ENCODE measurements around the gene ELOVL5. TPM values are rescaled to one million over a fixed set of nuclear protein-coding genes. Genes with fewer than 3 reads are reported as not detected.

ELOVL5 gene
- total RNA-seq, 1 experiment from 2014 or later: 218 TPM

DNA sequence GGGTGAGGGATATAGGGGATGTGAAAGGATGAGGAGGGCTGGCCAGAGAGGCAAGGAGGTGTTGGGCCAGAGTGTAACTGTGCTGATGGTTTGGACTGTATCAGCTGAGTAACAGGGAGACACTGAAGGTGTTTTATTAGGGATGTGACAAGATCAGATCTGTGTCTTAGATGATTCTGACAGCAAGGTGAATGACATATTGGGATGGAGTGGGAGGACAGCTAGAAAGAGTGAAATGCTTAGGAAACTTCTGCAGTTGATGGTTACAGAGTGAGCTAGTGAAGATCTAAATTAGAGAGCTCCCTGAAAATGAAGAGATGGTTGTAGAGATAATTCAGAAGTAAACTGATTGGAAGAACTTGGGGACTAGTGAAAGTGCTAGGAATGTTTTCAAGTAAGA lies 47.2 kb upstream of the ELOVL5 start:
- Histone ChIP-seq H3K27ac (ENCODE audit: low read length) (no peak overlapping the region), H3K27me3 (ENCODE audit: control insufficient read depth, insufficient read depth, low read length) (no peaks in the 10 kb centered on the region), H3K36me3 (ENCODE audit: control insufficient read depth, insufficient read depth, low read length) (no peaks in the 10 kb centered on the region), H3K4me3 (ENCODE audit: low read depth in 2 of 2, low read length in 2 of 2) (no peak overlapping the region), H3K4me1 (ENCODE audit: control insufficient read depth, insufficient read depth, low read length) (peaks cover 2% of the 10 kb centered on the region; the same call in 1 of the 2 replicates), H3K9me3 (ENCODE audit: control insufficient read depth, insufficient read depth, low read depth, low read length) (no peaks in the 10 kb centered on the region)
- ChIA-PET POLR2A (no interaction called here), CTCF (no interaction called here)
- DNase-seq (ENCODE audit: low read depth, low spot score): no peak
- in situ Hi-C loops (cut with HindIII; ENCODE audit: low pct_unique_long_range_greater_than_20kb, low sequenced_read_pairs) (no loop called here), intact Hi-C loops (cut with micrococcal nuclease; ENCODE audit: unreplicated experiment) (no loop called here)
- no TSS peak for BruUV-seq (replicated peaks)
- TF ChIP-seq CTCF (IDR thresholded peaks at IDR 0.05) (no peak), POLR2AphosphoS5 (IDR thresholded peaks at IDR 0.05; ENCODE audit: low read depth, low read length) (no peak), TCF7L2 (IDR thresholded peaks at IDR 0.05; ENCODE audit: low read depth, low read length) (no peak), SIN3A (IDR thresholded peaks at IDR 0.05; ENCODE audit: borderline replicate concordance, insufficient read depth, low read depth, low read length) (no peak)
- TF ChIP-seq, protein P1, sequence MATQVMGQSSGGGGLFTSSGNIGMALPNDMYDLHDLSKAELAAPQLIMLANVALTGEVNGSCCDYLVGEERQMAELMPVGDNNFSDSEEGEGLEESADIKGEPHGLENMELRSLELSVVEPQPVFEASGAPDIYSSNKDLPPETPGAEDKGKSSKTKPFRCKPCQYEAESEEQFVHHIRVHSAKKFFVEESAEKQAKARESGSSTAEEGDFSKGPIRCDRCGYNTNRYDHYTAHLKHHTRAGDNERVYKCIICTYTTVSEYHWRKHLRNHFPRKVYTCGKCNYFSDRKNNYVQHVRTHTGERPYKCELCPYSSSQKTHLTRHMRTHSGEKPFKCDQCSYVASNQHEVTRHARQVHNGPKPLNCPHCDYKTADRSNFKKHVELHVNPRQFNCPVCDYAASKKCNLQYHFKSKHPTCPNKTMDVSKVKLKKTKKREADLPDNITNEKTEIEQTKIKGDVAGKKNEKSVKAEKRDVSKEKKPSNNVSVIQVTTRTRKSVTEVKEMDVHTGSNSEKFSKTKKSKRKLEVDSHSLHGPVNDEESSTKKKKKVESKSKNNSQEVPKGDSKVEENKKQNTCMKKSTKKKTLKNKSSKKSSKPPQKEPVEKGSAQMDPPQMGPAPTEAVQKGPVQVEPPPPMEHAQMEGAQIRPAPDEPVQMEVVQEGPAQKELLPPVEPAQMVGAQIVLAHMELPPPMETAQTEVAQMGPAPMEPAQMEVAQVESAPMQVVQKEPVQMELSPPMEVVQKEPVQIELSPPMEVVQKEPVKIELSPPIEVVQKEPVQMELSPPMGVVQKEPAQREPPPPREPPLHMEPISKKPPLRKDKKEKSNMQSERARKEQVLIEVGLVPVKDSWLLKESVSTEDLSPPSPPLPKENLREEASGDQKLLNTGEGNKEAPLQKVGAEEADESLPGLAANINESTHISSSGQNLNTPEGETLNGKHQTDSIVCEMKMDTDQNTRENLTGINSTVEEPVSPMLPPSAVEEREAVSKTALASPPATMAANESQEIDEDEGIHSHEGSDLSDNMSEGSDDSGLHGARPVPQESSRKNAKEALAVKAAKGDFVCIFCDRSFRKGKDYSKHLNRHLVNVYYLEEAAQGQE (IDR thresholded peaks at IDR 0.05; ENCODE audit: insufficient read depth in 1 of 2, low read depth in 2 of 2, low read length in 1 of 2): no peak
- ATAC-seq: no peak

GRCh38 chr6:53394704-53395103 lies 46.0 kb upstream of the ELOVL5 start:
- Histone ChIP-seq H3K4me1 (ENCODE audit: control insufficient read depth, insufficient read depth, low read length) (peaks cover 2% of the 10 kb centered on the region; the same call in 1 of the 2 replicates), H3K27ac (ENCODE audit: low read length) (no peak overlapping the region), H3K36me3 (ENCODE audit: control insufficient read depth, insufficient read depth, low read length) (no peaks in the 10 kb centered on the region), H3K9me3 (ENCODE audit: control insufficient read depth, insufficient read depth, low read depth, low read length) (no peaks in the 10 kb centered on the region), H3K27me3 (ENCODE audit: control insufficient read depth, insufficient read depth, low read length) (no peaks in the 10 kb centered on the region), H3K4me3 (ENCODE audit: low read depth in 2 of 2, low read length in 2 of 2) (no peak overlapping the region)
- ATAC-seq (no peak), DNase-seq (ENCODE audit: low read depth, low spot score) (no peak)
- no TSS peak for BruUV-seq (replicated peaks)
- ChIA-PET POLR2A (interaction anchor here (0.6 to 0.7 kb wide), 2 partner anchors 35 to 45 kb away, joined by 3 read pairs; no protein-coding TSS in a partner anchor), CTCF (interaction anchor here (0.6 kb wide), 2 partner anchors 208 to 336 kb away, joined by 4 read pairs; no protein-coding TSS in a partner anchor)
- no peak for TF ChIP-seq SIN3A (IDR thresholded peaks at IDR 0.05; ENCODE audit: borderline replicate concordance, insufficient read depth, low read depth, low read length)
- no peak for TF ChIP-seq POLR2AphosphoS5 (IDR thresholded peaks at IDR 0.05; ENCODE audit: low read depth, low read length)
- TF ChIP-seq CTCF (IDR thresholded peaks at IDR 0.05): no peak
- TF ChIP-seq, protein P1 (IDR thresholded peaks at IDR 0.05; ENCODE audit: insufficient read depth in 1 of 2, low read depth in 2 of 2, low read length in 1 of 2): no peak
- no peak for TF ChIP-seq TCF7L2 (IDR thresholded peaks at IDR 0.05; ENCODE audit: low read depth, low read length)
- in situ Hi-C loops (cut with HindIII; ENCODE audit: low pct_unique_long_range_greater_than_20kb, low sequenced_read_pairs) (no loop called here), intact Hi-C loops (cut with micrococcal nuclease; ENCODE audit: unreplicated experiment) (no loop called here)
